Gastroesophageal sphincter (tissue), 3 donors: ENCODE data around the gene EML1.

ENCODE experiments used
- POLR2A ChIP-seq, 2 donors: fragments of 450-650 bp; IDR thresholded peaks; one replicate each; pipeline ENCODE4 v1.6.1; 2017; ENCODE audit warnings: antibody characterized with exemption in 2 of 2, mild to moderate bottlenecking in 2 of 2, moderate library complexity in 1 of 2
- TF ChIP-seq, protein P1 (sequence below), 4 experiments: fragments of 200-600 bp in 2 of 4; fragments of 450-650 bp in 2 of 4; sonication (generic) in 1 of 4; IDR thresholded peaks; one replicate each; pipeline ENCODE4 v1.5.1; 2017 to 2019; ENCODE audit warnings: antibody characterized with exemption in 4 of 4, mild to moderate bottlenecking in 2 of 4, moderate library complexity in 2 of 4

GRCh38 chr14:99971087-99971940 is 178.1 kb downstream of the EML1 start:
- TF ChIP-seq, protein P1, sequence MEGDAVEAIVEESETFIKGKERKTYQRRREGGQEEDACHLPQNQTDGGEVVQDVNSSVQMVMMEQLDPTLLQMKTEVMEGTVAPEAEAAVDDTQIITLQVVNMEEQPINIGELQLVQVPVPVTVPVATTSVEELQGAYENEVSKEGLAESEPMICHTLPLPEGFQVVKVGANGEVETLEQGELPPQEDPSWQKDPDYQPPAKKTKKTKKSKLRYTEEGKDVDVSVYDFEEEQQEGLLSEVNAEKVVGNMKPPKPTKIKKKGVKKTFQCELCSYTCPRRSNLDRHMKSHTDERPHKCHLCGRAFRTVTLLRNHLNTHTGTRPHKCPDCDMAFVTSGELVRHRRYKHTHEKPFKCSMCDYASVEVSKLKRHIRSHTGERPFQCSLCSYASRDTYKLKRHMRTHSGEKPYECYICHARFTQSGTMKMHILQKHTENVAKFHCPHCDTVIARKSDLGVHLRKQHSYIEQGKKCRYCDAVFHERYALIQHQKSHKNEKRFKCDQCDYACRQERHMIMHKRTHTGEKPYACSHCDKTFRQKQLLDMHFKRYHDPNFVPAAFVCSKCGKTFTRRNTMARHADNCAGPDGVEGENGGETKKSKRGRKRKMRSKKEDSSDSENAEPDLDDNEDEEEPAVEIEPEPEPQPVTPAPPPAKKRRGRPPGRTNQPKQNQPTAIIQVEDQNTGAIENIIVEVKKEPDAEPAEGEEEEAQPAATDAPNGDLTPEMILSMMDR (IDR thresholded peaks at IDR 0.05) = no peak
- peak; percentile 28 to 35 for TF ChIP-seq POLR2A (IDR thresholded peaks at IDR 0.05)
